ENCODE measurements around the gene TBC1D5. TPM values are rescaled to one million over a fixed set of nuclear protein-coding genes. Genes with fewer than 3 reads are reported as not detected.

Gene TBC1D5
- total and polyA plus RNA-seq, 2 of the 8 experiments (the other 6 are each of a cell fraction or from before 2014, with no cell fraction given), result 11.0 to 22.9 TPM

GRCh38 chr3:17278006-17278405 lies 464.4 kb downstream of the TBC1D5 start:
- H3K14ac ChIP-seq (ENCODE audit: insufficient read length), result no peak overlapping the region
- no peak overlapping the region for H3K4ac ChIP-seq (replicated peaks; ENCODE audit: insufficient read length, low read depth, low read length)
- no peak overlapping the region for H2BK12ac ChIP-seq (ENCODE audit: low read depth, low read length)
- ChIA-PET POLR2A (ENCODE audit: partially characterized antibody) (no interaction called here), CTCF (ENCODE audit: partially characterized antibody) (interaction anchor here (0.8 to 1.3 kb wide), 4 partner anchors 9 to 122 kb away, joined by 3 to 5 read pairs (median 4); no protein-coding TSS in a partner anchor)
- H2BK20ac ChIP-seq (ENCODE audit: low read length), result no peak overlapping the region
- H3K36me3 ChIP-seq (ENCODE audit: control insufficient read depth in 2 of 4, insufficient read depth in 4 of 4, low read length in 3 of 4), result no peaks in the 10 kb centered on the region
- H3K56ac ChIP-seq (replicated peaks; ENCODE audit: insufficient read length, low read depth, low read length), result no peak overlapping the region
- no peak overlapping the region for H3K18ac ChIP-seq (ENCODE audit: extremely low read depth, low read length)
- H4K91ac ChIP-seq (replicated peaks; ENCODE audit: insufficient read length, low read length), result no peak overlapping the region
- no peak overlapping the region for H3K4me2 ChIP-seq (ENCODE audit: insufficient read depth in 1 of 2, low read depth in 2 of 2, low read length in 2 of 2)
- H2AK5ac ChIP-seq (ENCODE audit: low read depth, low read length), result no peak overlapping the region
- H2BK15ac ChIP-seq (ENCODE audit: low read length), result no peak overlapping the region
- H3K27me3 ChIP-seq (replicated peaks in 1 of 4; ENCODE audit: control insufficient read depth in 3 of 4, extremely low read depth in 1 of 4, insufficient read depth in 3 of 4, low read length in 3 of 4), result no peaks in the 10 kb centered on the region
- H4K8ac ChIP-seq (ENCODE audit: extremely low read depth, insufficient read depth, low read length), result no peak overlapping the region
- no peaks in the 10 kb centered on the region for H3K9me3 ChIP-seq (ENCODE audit: insufficient read depth in 2 of 2, low read depth in 1 of 2, low read length in 1 of 2)
- no peaks in the 10 kb centered on the region for H3K23me2 ChIP-seq (ENCODE audit: low read depth, low read length)
- no peak overlapping the region for H3K4me3 ChIP-seq (ENCODE audit: extremely low read depth in 1 of 4, insufficient read depth in 2 of 4, low read depth in 3 of 4, low read length in 4 of 4)
- no peaks in the 10 kb centered on the region for H3K4me1 ChIP-seq (replicated peaks in 1 of 4; ENCODE audit: control insufficient read depth in 3 of 4, insufficient read depth in 4 of 4, low read length in 3 of 4)
- H3K79me1 ChIP-seq (ENCODE audit: low read depth, low read length), result no peaks in the 10 kb centered on the region
- WGBS, 2 experiments (ENCODE audit: extremely low coverage in 1 of 2, insufficient coverage in 1 of 2, insufficient read length in 1 of 2, insufficient replicate concordance in 2 of 2, low coverage in 1 of 2, low lambda C conversion rate in 2 of 2, missing lambda C conversion rate in 1 of 2), result 90% methylated on average over 2 of the region's 2 CpGs; no CpG with 5 or more reads in 1 of the 2 experiments
- no peak overlapping the region for H2BK120ac ChIP-seq (replicated peaks; ENCODE audit: low read depth, low read length)
- no peak overlapping the region for H2BK5ac ChIP-seq (ENCODE audit: low read depth, low read length)
- H3K23ac ChIP-seq (ENCODE audit: insufficient read length), result no peak overlapping the region
- H4K5ac ChIP-seq (ENCODE audit: insufficient read length, low read depth, low read length), result no peak overlapping the region
- no peak overlapping the region for H3K27ac ChIP-seq (ENCODE audit: low read depth, low read length)
- H3K9ac ChIP-seq (replicated peaks in 1 of 4; ENCODE audit: extremely low read depth in 1 of 4, low read depth in 3 of 4, low read length in 3 of 4), result no peak overlapping the region
- no peak overlapping the region for H2AFZ ChIP-seq (ENCODE audit: low read length)
- DNase-seq (ENCODE audit: low read depth in 1 of 2, low spot score in 2 of 2), result no peak
- H3K79me2 ChIP-seq (ENCODE audit: control insufficient read depth in 1 of 2, insufficient read depth in 2 of 2, low read length in 2 of 2), result no peaks in the 10 kb centered on the region
- no peaks in the 10 kb centered on the region for H4K20me1 ChIP-seq (replicated peaks in 1 of 2; ENCODE audit: control insufficient read depth in 1 of 2, insufficient read depth in 2 of 2, low read length in 2 of 2)
- no peak for FAIRE-seq
- TF ChIP-seq TAF1 (IDR thresholded peaks at IDR 0.05; ENCODE audit: low read depth, low read length) (no peak), POLR2A (IDR thresholded peaks at IDR 0.05; ENCODE audit: control extremely low read depth in 1 of 2, low read depth in 2 of 2, low read length in 2 of 2) (no peak), PHF8 (conservative IDR thresholded peaks at IDR 0.05; ENCODE audit: low read depth, low read length) (no peak), TAF7 (optimal IDR thresholded peaks at IDR 0.05; ENCODE audit: borderline replicate concordance, low read depth, low read length) (no peak), KDM5A (IDR thresholded peaks at IDR 0.05; ENCODE audit: low read length) (no peak), SAP30 (IDR thresholded peaks at IDR 0.05; ENCODE audit: insufficient read depth, insufficient replicate concordance, low read length) (no peak)
